ENCODE results near the gene MUC16.

DNA sequence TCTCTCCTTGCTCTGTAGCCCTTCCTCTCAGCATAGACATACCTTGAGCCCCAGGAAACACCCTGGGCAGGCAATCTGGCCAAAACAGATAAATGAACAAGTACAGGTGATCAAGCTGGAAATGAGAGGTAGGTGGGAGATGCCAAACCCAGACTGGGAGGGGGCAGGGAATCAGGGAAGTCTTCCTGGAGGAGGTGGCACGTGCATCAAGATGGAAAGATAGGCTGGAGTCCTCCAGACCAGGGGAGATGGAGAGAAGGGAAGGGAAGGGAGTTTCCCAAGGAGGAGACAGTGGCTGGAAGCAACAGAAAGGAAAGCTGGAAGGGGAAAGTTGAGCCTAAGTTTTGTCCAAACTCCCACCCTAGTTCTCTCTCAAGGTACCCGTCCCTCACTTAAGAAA lies 1.7 kb upstream of the MUC16 start:
- TF ChIP-seq, protein P1, sequence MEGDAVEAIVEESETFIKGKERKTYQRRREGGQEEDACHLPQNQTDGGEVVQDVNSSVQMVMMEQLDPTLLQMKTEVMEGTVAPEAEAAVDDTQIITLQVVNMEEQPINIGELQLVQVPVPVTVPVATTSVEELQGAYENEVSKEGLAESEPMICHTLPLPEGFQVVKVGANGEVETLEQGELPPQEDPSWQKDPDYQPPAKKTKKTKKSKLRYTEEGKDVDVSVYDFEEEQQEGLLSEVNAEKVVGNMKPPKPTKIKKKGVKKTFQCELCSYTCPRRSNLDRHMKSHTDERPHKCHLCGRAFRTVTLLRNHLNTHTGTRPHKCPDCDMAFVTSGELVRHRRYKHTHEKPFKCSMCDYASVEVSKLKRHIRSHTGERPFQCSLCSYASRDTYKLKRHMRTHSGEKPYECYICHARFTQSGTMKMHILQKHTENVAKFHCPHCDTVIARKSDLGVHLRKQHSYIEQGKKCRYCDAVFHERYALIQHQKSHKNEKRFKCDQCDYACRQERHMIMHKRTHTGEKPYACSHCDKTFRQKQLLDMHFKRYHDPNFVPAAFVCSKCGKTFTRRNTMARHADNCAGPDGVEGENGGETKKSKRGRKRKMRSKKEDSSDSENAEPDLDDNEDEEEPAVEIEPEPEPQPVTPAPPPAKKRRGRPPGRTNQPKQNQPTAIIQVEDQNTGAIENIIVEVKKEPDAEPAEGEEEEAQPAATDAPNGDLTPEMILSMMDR (IDR thresholded peaks at IDR 0.05) = no peak
- no peak for TF ChIP-seq EP300 (IDR thresholded peaks at IDR 0.05)
- TF ChIP-seq POLR2A (IDR thresholded peaks at IDR 0.05) = no peak

Data from ovary (tissue), 3 donors.